Right hindlimb (tissue), 1 donor: ENCODE data around the gene SYN1.

Source experiments
- DNase-seq: peaks from one replicate; pipeline ENCODE4 v3.0.0-alpha.2; 2018

The SYN1 gene

GRCh38 chrX:47571215-47571614 is 48.4 kb downstream of the SYN1 start:
- DNase-seq, result no peak

DNA sequence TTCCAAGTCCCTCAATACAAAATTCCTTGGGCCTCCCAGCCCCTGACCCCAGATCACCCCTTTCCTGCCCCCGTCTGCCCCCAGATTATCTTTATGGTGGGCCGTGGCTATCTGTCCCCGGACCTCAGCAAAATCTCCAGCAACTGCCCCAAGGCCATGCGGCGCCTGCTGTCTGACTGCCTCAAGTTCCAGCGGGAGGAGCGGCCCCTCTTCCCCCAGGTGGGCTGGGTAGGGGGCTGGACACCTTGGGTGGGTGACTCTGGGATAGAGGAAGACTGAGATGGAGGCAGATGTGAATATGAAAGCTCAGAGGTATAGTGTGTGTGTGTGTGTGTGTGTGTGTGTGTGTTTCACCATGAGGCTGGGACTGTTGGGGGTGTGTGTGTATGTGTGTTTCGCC is 48.9 kb downstream of the SYN1 start:
- DNase-seq, result no peak

- no peak for DNase-seq
Measured at GRCh38 chrX:47568656-47569295, 50.9 kb downstream of the SYN1 start.

DNA sequence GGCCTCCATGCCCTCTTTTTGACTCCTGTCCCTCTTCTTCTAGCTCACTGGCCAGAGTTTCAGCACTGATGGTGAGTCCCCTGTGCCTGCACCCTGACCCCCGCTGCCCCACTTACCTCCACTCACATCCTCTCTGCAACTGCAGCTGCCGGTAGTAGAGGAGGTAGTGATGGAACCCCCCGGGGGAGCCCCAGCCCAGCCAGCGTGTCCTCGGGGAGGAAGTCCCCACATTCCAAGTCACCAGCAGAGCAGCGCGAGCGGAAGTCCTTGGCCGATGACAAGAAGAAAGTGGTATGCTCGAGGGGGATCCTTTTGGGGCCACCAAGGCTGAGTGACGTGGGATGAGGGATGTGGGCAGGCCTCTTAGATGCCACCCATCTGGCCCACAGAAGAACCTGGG is 52.8 kb downstream of the SYN1 start:
- no peak for DNase-seq

- DNase-seq, result no peak
Measured at GRCh38 chrX:47564438-47565085, 55.1 kb downstream of the SYN1 start.

DNA sequence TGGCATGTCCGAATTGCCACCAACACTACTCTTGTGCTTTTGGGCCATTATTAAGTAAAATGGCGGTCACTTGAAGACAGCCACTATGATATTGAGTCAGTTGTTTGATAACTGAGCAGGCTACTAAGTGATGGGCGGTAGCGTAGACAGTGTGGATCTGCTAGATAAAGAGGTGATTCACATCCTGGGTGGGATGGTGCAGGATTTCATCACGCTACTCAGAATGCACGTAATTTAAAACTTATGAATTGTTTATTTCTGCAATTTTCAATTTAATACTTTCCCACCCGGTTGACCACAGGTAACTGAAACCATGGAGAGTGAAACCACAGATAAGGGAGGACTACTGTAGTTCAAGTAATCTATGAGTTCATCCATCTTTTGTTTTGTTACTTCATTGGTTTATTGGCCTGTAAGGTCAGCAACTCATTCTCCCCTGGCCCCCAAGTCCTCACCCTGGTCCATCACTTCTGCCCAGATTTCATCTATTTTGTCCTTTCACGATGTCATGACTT is 55.8 kb downstream of the SYN1 start:
- no peak for DNase-seq

GRCh38 chrX:47562615-47563243 is 56.9 kb downstream of the SYN1 start:
- peak; percentile 30 for DNase-seq

GRCh38 chrX:47561659-47562151 is 58.0 kb downstream of the SYN1 start:
- no peak for DNase-seq

DNA sequence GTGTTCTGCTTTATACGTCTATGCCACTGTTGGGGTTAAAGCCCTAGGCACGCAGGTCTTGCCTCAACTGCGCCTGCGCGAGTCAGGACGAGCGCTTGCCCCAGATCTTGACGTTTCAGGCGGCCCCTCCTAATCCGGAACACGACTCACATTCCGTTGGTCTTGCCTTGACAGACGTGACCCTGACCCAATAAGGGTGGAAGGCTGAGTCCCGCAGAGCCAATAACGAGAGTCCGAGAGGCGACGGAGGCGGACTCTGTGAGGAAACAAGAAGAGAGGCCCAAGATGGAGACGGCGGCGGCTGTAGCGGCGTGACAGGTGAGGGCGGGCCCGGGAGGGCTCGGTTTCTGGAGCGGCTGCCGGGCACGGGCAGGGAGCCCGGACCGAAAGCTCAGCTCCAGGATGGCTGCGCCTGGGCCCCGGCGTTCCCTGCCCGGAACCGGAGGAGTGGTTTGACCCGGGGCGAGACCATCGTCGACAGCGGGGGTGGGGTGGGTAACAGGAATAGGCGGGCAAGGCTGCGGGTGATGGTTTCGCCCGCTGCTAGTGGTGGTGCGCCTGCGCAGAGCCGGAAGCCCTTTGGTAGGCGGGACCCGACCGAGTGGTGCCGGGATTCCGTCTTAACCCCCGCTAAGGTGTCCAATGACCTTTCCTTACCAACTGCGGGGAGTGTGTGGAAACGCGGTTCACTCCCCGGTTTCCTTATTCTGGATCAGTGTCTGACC is 58.6 kb downstream of the SYN1 start, which contains the start of gene ARAF:
Gene ARAF (plus strand): TSS at position 272 of the 725 bp plus-strand sequence. CDS start 1,763 bp downstream, outside the sequence.
- DNase-seq, result peak; percentile 98

GRCh38 chrX:47560179-47560933 is 59.3 kb downstream of the SYN1 start:
- no peak for DNase-seq

GRCh38 chrX:47558436-47558835 is 61.2 kb downstream of the SYN1 start:
- no peak for DNase-seq

DNA sequence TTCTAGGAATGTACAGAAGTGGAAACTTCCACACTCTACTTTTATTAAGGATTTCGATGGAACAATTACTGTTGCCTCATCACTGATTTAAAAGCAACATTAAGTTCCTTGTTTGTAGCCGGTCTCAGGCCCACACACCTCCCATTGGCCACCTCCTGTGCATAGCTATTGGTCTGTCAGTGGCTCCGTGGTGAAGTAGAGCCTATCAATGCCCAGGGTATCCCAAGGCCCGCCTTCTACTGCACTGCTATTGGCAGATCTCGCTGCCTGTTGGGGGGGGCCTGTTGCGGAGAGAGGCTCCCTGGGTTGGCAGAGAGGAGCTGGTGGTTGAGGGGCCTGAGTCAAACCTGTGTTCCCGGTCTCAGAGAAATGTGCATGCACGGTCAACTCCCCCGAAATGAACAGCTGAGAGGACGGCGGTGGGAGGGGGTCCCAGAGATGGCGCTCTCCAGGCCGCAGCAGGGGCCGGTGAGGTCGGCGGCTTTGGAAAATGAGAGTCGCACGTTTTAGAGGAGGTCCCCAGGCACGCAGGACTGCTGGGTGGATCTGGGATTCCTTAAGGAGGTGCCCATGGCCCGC is 63.5 kb downstream of the SYN1 start:
- peak; percentile 94 for DNase-seq

DNA sequence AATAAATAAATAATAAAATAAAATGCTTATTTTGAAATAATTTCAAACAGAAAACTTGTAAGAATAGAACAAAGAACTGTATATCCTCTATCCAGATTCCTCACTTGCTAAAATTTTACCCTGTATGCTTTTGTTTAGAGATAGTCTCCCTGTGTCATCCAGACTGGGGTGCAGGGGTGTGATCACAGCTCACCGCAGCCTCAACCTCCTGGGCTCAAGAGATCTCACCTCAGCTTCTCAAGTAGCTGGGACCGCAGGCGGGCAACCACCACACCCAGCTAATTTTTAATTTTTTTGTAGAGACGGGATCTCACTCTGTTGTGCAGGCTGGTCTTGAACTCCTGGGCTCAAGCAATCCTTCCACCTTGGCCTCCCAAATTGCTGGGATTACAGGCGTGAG is 76.2 kb downstream of the SYN1 start:
- DNase-seq, result no peak

GRCh38 chrX:47540754-47541538 is 78.7 kb downstream of the SYN1 start:
- DNase-seq, result peak; percentile 91

DNA sequence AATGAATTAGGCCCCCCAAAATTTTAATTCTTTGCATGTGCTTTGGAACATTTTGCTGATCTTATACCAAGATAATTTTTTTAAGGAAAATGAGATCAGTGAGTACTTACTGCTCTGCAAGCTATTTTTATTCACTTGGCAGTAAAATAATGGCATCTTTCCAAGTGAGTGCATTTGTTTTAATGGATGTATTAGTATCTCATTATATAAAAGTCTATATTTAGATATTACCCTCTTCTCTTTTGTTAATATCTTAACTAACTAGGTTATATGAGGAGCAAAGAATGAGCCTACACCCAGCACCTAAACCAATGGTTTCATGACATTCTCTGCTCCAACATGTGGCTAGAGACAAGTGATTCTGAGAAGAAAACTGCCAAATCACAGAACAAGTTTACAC is 79.8 kb downstream of the SYN1 start:
- DNase-seq, result no peak

GRCh38 chrX:47530049-47530448 is 89.6 kb downstream of the SYN1 start:
- no peak for DNase-seq

- DNase-seq, result no peak
Measured at GRCh38 chrX:47529548-47529947, 90.1 kb downstream of the SYN1 start.

GRCh38 chrX:47523713-47524166 is 95.9 kb downstream of the SYN1 start:
- DNase-seq, result no peak

DNA sequence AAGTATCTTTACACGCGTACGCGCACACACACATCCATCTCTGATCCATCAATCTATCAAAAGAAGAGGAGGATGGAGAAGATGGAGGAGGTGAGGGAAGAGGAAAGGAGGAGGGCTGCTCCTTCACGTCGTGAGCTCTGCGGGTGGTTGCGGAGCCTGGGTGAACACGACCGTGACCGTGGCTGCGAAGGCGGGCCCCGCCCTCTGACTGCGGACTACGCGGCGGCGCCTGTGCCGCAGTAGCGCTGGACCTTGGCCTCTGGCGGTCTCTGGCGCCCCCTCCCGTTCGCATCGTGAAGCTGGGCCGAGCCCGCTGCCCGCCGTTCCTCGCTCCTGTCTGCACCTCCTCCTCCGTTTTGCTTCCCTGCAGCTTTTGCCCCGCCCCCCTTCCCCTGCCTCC is 96.4 kb downstream of the SYN1 start:
- DNase-seq, result peak; percentile 89
